ENCODE results near the gene TIMM29.

Gene TIMM29

GRCh38 chr19:10923260-10924112 lies 5.1 kb upstream of the TIMM29 start:
- TF ChIP-seq CTCF (IDR thresholded peaks at IDR 0.05): no peak
- Histone ChIP-seq H3K27ac (no peak overlapping the region), H3K9me3 (no peaks in the 10 kb centered on the region), H3K4me1 (ENCODE audit: control insufficient read depth in 1 of 2, insufficient read depth in 1 of 2, low read depth in 1 of 2, low read length in 1 of 2) (peaks cover 5% of the 10 kb centered on the region in 2 experiments), H3K4me3 (ENCODE audit: low read depth in 1 of 2, low read length in 1 of 2) (no peak overlapping the region), H3K36me3 (peaks cover 50% of the 10 kb centered on the region), H3K27me3 (no peaks in the 10 kb centered on the region)

DNA sequence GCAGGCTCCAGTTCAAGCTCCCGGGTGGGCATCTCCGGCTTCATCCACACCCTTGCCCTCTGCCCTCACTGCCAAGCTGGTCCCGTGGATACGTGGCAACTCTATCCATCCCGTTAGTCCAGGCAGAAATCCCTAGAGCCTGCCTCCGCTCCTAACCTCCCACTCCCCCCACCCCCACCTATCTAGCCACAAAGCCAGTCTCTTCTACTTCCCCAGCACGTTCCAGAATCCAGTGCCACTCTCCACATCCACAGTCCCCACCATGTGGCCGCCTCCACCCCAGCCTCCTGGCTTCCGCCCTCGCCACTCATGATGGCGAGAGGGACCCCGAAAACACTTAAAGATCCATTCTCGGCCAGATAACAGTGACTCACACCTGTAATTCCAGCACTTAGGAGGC lies 4.0 kb upstream of the TIMM29 start:
- TF ChIP-seq CTCF (IDR thresholded peaks at IDR 0.05): no peak
- no peaks in the 10 kb centered on the region for H3K9me3 ChIP-seq

GRCh38 chr19:10927730-10928562 lies 665 bp upstream of the TIMM29 start:
- H3K27ac ChIP-seq: peak overlapping the region; percentile 74
- H3K4me1 ChIP-seq (ENCODE audit: control insufficient read depth in 1 of 2, insufficient read depth in 1 of 2, low read depth in 1 of 2, low read length in 1 of 2): peaks cover 17 to 20% of the 10 kb centered on the region in 2 experiments
- H3K4me3 ChIP-seq (ENCODE audit: low read depth in 1 of 2, low read length in 1 of 2): peak overlapping the region; percentile 93 to 97
- no peak for TF ChIP-seq CTCF (IDR thresholded peaks at IDR 0.05)
- H3K9me3 ChIP-seq: no peaks in the 10 kb centered on the region
- H3K27me3 ChIP-seq: no peaks in the 10 kb centered on the region
- peaks cover 19% of the 10 kb centered on the region for H3K36me3 ChIP-seq

More for the DNA sequence above, 4.0 kb upstream of the TIMM29 start:
- peaks cover 46% of the 10 kb centered on the region for H3K36me3 ChIP-seq
- H3K27me3 ChIP-seq: no peaks in the 10 kb centered on the region
- peaks cover 10 to 11% of the 10 kb centered on the region in 2 experiments for H3K4me1 ChIP-seq (ENCODE audit: control insufficient read depth in 1 of 2, insufficient read depth in 1 of 2, low read depth in 1 of 2, low read length in 1 of 2)
- H3K27ac ChIP-seq: no peak overlapping the region
- H3K4me3 ChIP-seq (ENCODE audit: low read depth in 1 of 2, low read length in 1 of 2): no peak overlapping the region

DNA sequence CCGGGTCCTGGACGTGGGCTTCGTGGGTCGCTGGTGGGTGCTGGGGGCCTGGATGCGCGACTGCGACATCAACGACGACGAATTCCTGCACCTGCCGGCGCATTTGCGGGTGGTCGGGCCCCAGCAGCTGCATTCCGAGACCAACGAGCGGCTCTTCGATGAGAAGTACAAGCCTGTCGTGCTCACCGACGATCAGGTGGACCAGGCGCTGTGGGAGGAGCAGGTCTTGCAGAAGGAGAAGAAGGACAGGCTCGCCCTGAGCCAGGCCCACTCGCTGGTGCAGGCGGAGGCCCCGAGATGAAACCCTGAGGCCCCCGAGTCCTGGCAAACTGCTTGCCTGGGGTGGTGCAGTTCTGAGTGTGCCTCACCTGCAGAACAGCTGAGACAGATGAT lies 787 bp downstream of the TIMM29 start:
- H3K36me3 ChIP-seq: peaks cover 8% of the 10 kb centered on the region
- H3K27me3 ChIP-seq: no peaks in the 10 kb centered on the region
- no peaks in the 10 kb centered on the region for H3K9me3 ChIP-seq
- peaks cover 17 to 20% of the 10 kb centered on the region in 2 experiments for H3K4me1 ChIP-seq (ENCODE audit: control insufficient read depth in 1 of 2, insufficient read depth in 1 of 2, low read depth in 1 of 2, low read length in 1 of 2)
- H3K4me3 ChIP-seq (ENCODE audit: low read depth in 1 of 2, low read length in 1 of 2): peak overlapping the region; percentile 93 to 97
- TF ChIP-seq CTCF (IDR thresholded peaks at IDR 0.05): no peak
- peak overlapping the region; percentile 74 for H3K27ac ChIP-seq

- Histone ChIP-seq H3K36me3 (peaks cover 8% of the 10 kb centered on the region), H3K27me3 (no peaks in the 10 kb centered on the region)
- no peak for TF ChIP-seq CTCF (IDR thresholded peaks at IDR 0.05)
Observed at GRCh38 chr19:10935371-10936059, 6.9 kb downstream of the TIMM29 start.

More at GRCh38 chr19:10935371-10936059, 6.9 kb downstream of the TIMM29 start:
- H3K4me1 ChIP-seq (ENCODE audit: control insufficient read depth in 1 of 2, insufficient read depth in 1 of 2, low read depth in 1 of 2, low read length in 1 of 2): peaks cover 19 to 20% of the 10 kb centered on the region in 2 experiments
- no peak overlapping the region for H3K4me3 ChIP-seq (ENCODE audit: low read depth in 1 of 2, low read length in 1 of 2)
- no peaks in the 10 kb centered on the region for H3K9me3 ChIP-seq
- H3K27ac ChIP-seq: no peak overlapping the region
